ENCODE data around the gene PAFAH1B2. TPM values are rescaled to one million over a fixed set of nuclear protein-coding genes. Genes with fewer than 3 reads are reported as not detected.

Gene PAFAH1B2
- total and polyA plus RNA-seq, 2 experiments from 2014 or later: 25.8 to 58.7 TPM

- H3K4me1 ChIP-seq (ENCODE audit: low read depth): peaks cover 6% of the 10 kb centered on the region
- H3K36me3 ChIP-seq: peaks cover 8% of the 10 kb centered on the region
- H3K9me3 ChIP-seq (ENCODE audit: low read depth): no peaks in the 10 kb centered on the region
- H3K27me3 ChIP-seq: no peaks in the 10 kb centered on the region
- no peak for DNase-seq (ENCODE audit: low read depth in 1 of 2, low spot score in 1 of 2)
- no peak for TF ChIP-seq CTCF (IDR thresholded peaks at IDR 0.05; ENCODE audit: low read depth, low read length)
- no peak overlapping the region for H3K4me3 ChIP-seq
- H3K27ac ChIP-seq: no peak overlapping the region
Measured at GRCh38 chr11:117193130-117194020, 49.3 kb downstream of the PAFAH1B2 start.

GRCh38 chr11:117194267-117194666, 50.2 kb downstream of the PAFAH1B2 start:
- Histone ChIP-seq H3K27ac (no peak overlapping the region), H3K4me1 (ENCODE audit: low read depth) (peaks cover 11% of the 10 kb centered on the region), H3K9me3 (ENCODE audit: low read depth) (no peaks in the 10 kb centered on the region), H3K36me3 (peaks cover 8% of the 10 kb centered on the region), H3K27me3 (no peaks in the 10 kb centered on the region), H3K4me3 (no peak overlapping the region)
- no peak for TF ChIP-seq CTCF (IDR thresholded peaks at IDR 0.05; ENCODE audit: low read depth, low read length)
- DNase-seq (ENCODE audit: low read depth in 1 of 2, low spot score in 1 of 2): no peak

- no peak for DNase-seq (ENCODE audit: low read depth in 1 of 2, low spot score in 1 of 2)
- Histone ChIP-seq H3K4me3 (no peak overlapping the region), H3K27ac (no peak overlapping the region), H3K36me3 (peaks cover 3% of the 10 kb centered on the region), H3K27me3 (no peaks in the 10 kb centered on the region), H3K4me1 (ENCODE audit: low read depth) (peaks cover 19% of the 10 kb centered on the region), H3K9me3 (ENCODE audit: low read depth) (no peaks in the 10 kb centered on the region)
- TF ChIP-seq CTCF (IDR thresholded peaks at IDR 0.05; ENCODE audit: low read depth, low read length): no peak
Measured at GRCh38 chr11:117195258-117195657, 51.2 kb downstream of the PAFAH1B2 start.

- Histone ChIP-seq H3K4me3 (no peak overlapping the region), H3K4me1 (ENCODE audit: low read depth) (peaks cover 24% of the 10 kb centered on the region), H3K36me3 (peaks cover 3% of the 10 kb centered on the region)
Measured at GRCh38 chr11:117195761-117196160, 51.7 kb downstream of the PAFAH1B2 start.

GRCh38 chr11:117197006-117197405, 52.9 kb downstream of the PAFAH1B2 start:
- Histone ChIP-seq H3K27ac (no peak overlapping the region), H3K9me3 (ENCODE audit: low read depth) (no peaks in the 10 kb centered on the region), H3K36me3 (peaks cover 3% of the 10 kb centered on the region), H3K27me3 (no peaks in the 10 kb centered on the region), H3K4me3 (no peak overlapping the region), H3K4me1 (ENCODE audit: low read depth) (peaks cover 25% of the 10 kb centered on the region)
- DNase-seq (ENCODE audit: low read depth in 1 of 2, low spot score in 1 of 2): no peak
- TF ChIP-seq CTCF (IDR thresholded peaks at IDR 0.05; ENCODE audit: low read depth, low read length): no peak

More at GRCh38 chr11:117195761-117196160, 51.7 kb downstream of the PAFAH1B2 start:
- no peak overlapping the region for H3K27ac ChIP-seq
- DNase-seq (ENCODE audit: low read depth in 1 of 2, low spot score in 1 of 2): no peak
- no peak for TF ChIP-seq CTCF (IDR thresholded peaks at IDR 0.05; ENCODE audit: low read depth, low read length)
- no peaks in the 10 kb centered on the region for H3K27me3 ChIP-seq
- no peaks in the 10 kb centered on the region for H3K9me3 ChIP-seq (ENCODE audit: low read depth)

Data from cardiac muscle cell (in vitro differentiated cells and primary cell).